ENCODE results near the gene PPP4R4.

DNA sequence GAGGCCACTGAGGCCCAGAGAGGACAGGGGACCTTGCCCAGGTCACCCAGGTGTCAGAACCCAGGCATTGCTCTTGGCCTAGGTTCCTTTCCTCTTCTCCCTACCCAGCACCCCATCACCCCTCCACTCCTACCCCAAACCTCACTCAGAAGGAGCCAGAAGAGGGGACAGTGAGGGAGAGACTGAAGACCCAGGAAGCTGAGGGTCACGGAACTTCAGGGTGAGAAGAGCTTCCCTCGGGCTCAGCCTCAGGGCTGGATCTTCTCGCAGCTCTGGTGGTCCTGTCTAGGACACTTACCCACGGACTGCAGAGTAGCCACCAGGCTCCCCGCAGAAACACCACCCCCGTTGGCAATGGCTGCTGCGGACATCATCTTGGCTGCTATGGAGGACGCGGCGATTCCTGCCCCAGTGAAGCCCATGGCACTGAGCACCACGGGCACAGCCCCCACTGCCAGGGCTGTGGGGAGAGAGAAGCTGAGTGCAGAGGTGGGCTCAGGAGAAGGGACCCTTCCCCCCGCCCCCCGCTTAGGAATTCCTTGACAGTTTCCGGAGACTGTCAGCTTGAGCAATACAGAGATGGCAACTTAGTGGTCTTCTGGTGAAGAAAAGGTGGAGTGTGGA lies 45.8 kb upstream of the PPP4R4 start:
- TF ChIP-seq, protein P1, sequence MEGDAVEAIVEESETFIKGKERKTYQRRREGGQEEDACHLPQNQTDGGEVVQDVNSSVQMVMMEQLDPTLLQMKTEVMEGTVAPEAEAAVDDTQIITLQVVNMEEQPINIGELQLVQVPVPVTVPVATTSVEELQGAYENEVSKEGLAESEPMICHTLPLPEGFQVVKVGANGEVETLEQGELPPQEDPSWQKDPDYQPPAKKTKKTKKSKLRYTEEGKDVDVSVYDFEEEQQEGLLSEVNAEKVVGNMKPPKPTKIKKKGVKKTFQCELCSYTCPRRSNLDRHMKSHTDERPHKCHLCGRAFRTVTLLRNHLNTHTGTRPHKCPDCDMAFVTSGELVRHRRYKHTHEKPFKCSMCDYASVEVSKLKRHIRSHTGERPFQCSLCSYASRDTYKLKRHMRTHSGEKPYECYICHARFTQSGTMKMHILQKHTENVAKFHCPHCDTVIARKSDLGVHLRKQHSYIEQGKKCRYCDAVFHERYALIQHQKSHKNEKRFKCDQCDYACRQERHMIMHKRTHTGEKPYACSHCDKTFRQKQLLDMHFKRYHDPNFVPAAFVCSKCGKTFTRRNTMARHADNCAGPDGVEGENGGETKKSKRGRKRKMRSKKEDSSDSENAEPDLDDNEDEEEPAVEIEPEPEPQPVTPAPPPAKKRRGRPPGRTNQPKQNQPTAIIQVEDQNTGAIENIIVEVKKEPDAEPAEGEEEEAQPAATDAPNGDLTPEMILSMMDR (IDR thresholded peaks at IDR 0.05) = no peak
- no peak for TF ChIP-seq POLR2A (IDR thresholded peaks at IDR 0.05)

Data from upper lobe of left lung (tissue), 4 donors.